NCI-H2107 treated with DMSO at 0.1 percent for 48 hours (cell line): ENCODE results near the gene USP37.

Experiments used
- DNase-seq: peaks from one replicate; lab custom pipeline; 2025; ENCODE audit not compliant: unreplicated experiment; lab: John Stamatoyannopoulos, UW

The USP37 gene

DNA sequence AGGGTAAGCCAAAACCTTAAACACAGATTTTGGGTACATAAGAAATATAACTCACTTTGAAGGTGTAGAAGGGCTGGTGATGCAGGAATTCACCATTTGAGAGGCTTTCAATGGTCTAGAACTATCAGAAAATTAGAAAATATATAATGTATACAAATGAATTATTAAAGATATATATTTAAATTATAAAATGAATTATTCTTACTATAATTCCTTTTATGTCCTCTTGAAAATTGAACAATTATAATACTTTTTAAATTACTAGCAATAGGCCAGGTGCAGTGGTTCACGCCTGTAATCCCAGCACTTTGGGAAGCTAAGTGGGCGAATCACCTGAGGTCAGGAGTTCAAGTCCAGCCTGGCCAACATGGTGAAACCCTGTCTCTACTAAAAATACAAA, 88.6 kb downstream of the USP37 start:
- no peak for DNase-seq

DNA sequence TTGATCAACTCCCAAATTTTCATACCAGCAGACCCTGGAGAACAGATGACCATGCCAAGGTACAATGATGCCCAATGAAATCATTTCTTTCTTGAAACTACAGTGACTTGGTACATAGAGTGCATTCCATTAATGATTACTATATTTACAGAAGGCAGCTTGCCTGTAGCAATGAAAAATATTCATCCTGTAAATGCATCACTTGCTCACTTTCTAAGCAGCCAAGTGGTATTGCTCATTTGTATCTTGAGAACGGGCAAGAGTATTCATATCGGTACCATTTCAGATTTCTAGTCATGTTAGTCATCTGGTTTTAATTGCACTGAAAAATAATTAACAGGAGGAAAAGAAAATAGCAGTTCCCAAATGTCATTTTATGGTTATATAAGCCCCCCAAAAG, 89.6 kb downstream of the USP37 start:
- DNase-seq: no peak

DNA sequence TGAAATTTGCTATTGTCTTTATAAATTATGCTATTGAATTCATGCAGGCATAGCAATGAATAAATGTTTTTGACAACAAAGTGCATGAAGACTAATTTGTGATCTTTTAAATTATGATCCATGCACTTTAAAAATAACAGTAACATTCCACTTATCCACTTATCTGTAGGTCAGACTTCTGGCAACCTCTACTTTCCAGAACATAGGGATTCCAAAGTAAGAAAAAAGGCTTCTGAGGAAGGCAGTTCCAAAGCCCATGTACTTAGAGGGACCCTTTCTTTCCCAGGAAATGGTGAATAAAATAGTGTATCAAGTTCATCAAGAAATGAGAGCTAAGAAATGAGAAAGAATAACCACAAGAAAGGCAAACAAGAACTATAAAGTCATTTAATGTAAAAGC, 90.9 kb downstream of the USP37 start:
- DNase-seq: no peak

DNA sequence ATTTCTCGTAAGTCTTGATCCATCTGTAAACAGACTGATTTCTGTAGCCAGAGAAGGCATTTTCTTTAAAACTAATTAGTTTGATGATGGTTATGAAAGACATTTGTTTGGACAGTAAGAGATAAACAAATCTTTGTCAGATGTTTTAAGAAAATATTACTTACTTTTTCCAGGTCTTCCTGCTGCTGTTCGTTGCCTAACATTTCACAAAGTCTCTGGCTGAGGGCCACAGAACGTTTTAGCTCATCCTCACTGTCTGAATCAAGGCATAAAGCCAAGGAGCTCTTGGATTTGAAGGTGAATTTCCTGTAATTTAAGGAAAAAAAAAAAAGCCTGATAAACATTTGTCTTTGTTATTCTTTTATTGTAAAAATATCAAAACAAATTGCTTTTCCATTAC, 91.5 kb downstream of the USP37 start:
- no peak for DNase-seq

DNA sequence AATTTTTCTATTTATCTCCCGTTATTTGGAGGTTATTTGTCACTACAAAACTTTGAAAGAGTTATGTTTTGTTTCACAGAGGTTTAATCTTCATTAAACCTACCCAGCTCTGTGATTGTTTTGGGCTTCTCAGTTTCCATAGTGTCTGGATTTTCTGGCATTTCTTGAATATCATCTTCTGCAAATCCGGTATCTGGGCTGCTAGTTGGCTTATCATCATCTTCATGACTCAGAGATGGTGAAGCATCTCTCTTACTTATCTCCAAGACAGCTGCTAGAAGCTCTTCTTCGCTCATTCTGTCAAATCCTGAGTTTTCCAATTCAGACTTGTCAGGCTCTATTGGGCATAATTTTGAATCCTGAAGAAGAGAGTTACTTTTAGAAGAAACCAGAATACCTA, 93.6 kb downstream of the USP37 start:
- DNase-seq: no peak

DNA sequence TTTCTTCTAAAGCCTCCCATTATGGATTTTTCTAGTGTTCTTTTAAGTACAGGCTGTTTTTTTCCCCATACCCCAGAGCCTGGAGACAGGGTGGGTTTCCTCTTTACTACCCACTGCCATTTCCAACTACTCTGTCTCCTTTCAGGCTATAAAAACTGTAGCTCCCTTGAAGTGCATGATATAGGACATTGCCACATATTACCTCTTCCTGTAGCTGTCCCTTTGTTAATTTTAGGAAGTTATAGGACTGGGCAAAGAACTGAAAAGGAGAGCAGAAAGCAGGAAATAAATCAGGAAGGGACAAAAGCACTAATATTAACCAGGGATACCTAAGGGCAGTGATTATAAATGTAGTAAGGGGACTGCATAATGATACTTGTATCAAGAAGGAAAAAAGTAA, 95.2 kb downstream of the USP37 start:
- DNase-seq: no peak

DNA sequence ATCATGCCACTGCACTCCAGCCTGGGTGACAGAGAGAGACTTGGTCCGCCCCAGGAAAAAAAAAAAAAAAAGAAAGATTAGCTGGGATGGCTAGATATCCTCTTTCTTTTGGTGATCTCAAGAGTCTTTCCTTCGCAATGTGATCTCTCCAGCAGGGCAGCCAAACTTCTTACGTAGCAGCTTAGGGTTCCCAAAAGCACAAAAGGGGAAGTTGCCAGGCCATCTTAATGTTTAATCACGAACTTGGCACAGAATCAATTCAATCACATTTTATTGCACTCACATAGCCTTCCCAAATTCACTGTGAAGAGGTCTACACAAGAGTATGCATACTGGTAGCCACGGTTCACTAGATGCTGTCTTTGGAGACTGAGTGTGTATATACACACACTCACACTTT, 96.2 kb downstream of the USP37 start:
- DNase-seq: no peak

DNA sequence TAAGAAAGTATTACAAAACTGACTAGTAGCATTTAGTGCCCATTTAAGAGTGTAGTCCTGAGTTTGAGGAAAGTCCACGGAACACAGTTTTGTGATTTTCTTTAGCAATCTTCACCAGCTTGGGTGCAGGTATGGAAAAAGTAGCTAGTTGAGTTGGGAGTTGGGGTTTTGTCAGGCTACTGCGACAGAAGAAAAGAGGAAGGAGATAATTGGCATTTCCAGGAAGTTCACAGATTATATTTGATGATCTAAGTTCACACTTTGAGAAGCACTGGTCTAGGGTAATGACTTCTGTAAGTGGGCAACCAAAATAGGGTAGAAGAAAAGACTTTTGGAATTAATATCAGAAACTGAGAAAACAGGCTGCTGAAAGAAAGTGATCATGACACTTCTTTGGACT, 97.1 kb downstream of the USP37 start:
- no peak for DNase-seq

DNA sequence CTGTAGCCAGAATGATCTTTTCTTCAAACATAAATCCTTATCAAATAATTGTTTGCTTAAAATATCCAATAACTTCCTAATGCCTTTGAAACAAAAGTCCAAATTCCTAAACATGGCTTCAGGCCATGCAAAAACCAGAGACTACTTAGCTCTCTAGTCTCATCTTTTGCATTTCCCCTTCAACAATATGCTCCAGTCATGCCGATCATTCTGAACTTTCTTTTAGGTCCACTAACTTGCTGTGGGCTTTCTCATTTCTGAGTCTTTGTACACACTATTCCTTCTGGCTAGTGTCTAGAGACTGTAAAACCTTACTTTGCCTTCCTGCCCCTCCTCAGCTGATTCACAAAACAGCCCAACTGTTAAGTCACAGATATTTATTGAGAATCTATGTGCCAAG, 97.7 kb downstream of the USP37 start:
- no peak for DNase-seq

DNA sequence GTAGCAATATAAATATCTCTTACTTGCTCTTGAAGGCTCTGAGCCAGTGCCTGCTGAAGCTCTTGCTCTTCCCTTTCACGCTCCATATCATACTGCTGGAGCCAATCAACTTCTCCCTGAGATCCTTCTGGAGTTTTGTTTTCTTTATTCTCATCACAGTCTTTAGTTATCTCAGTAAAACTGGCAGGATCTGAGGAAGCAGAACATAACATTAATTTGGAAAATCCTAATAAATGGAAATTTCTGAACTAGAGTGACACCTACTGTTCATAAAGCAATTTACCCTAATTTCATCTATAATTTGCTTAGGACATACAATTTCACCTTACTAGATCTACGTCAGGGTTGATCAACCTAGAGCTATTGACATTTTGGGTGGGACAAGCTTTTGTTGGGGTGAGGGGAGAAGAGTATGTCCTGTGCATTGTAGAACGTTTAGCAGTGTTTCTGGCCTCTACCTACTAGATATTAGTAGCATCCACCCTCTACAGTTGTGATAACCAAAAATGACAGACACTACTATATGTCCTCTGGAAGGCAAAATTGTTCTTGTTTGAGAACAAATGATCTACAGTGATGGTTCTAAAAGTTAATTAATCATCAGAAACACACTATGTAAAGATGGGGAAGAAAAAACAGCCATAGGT, 102.0 kb downstream of the USP37 start:
- DNase-seq: no peak

DNA sequence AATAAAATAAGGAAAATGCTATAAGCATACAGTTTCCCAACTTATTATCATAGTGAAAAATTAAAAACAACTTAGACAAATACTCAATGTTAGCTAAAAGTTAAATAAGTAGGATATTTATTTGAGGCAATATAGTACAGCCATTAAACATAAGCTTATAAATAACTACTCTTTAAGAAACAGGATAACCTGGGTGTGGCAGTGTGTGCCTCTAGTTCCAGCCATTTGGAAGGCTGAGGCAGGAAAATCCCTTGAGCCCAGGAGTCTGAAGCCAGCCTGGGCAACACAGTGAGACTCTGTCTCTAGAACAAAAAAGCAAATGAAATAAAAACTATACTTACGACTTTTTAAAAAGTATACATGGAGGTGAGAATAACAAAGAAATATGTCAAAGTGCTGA, 109.6 kb downstream of the USP37 start:
- DNase-seq: no peak

DNA sequence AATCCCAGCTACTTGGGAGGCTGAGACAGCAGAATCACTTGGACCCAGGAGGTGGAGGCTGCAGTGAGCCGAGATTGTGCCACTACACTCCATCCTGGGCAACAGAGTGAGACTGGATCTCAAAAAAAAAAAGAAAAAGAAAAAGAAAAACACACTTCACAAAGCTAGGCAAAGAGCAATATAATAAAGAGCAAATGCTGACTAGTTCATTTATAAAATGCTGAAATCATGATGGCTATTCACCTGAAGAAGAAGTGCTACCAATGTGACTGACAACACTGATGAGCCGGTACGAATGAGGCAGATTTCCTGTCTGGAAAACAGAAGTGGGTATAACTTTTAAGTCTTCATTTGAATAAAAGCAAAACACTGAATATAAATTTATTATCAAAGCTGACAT, 111.3 kb downstream of the USP37 start:
- DNase-seq: no peak

DNA sequence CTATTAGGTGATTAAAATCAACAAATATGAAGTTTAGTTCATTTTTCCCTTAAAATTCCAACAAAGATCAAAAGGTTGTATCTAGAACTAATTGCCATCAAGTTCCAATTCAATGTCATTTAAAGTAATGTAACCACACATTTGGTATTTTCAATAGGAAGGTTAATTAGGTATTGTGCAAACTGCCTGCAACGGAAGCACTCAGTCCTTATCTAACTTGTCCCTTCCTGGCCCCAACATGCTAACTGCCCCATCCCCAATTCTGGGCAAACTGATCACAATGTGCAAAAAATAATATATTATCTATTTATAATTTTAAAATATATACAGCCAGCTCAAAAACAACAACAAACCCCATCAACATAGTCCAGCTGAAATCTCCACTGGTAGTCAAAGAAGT, 116.1 kb downstream of the USP37 start:
- no peak for DNase-seq

DNA sequence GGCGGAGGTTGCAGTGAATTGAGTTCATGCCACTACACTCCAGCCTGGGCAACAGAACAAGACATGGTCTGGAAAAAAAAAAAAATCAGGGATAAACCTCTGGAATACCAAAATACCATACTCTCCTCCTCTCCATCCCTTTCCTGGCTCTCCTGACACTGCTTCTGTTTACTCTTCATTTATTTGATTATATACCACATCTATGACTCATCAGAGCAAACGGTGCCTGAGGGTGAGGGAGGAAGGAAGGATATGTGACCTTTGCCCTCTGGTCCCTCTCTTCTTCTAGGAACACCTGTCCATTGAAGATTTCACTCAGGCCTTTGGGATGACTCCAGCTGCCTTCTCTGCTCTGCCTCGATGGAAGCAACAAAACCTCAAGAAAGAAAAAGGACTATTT, 119.2 kb downstream of the USP37 start:
- DNase-seq: no peak

DNA sequence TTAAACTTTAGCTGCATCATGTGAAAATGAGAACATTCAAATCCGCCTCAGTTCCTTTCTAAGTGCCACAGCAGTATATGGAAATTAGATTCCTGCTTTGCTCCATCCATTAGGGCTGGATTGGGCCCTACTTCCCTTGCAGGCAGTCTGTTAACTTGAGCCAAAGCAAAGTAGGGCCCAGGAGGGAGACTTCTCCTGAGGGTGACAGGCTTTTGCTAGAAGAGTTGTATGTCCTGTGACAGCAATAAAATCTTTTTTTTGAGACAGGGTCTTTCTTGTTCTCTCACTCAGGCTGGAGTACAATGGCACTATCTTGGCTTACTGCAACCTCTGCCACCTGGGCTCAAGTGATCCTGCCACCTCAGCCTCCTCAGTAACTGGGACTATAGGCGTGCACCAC, 121.1 kb downstream of the USP37 start:
- no peak for DNase-seq

DNA sequence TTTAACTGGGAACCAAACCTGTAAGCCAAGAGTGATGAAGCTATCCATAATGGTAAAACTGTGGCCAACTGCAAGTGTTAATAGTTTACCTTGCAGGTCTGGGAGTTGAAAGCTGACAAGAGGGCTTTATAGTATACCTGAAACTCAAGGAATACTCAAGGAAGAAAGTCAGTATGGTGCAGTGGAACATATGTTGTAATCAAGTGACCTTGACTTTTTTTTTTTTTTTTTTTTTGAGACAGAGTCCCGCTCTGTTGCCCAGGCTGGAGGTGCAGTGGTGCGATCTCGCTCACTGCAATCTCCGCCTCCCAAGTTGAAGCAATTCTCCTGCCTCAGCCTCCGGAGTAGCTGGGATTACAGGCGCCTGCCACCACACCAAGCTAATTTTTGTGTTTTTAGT, 121.6 kb downstream of the USP37 start:
- DNase-seq: no peak

DNA sequence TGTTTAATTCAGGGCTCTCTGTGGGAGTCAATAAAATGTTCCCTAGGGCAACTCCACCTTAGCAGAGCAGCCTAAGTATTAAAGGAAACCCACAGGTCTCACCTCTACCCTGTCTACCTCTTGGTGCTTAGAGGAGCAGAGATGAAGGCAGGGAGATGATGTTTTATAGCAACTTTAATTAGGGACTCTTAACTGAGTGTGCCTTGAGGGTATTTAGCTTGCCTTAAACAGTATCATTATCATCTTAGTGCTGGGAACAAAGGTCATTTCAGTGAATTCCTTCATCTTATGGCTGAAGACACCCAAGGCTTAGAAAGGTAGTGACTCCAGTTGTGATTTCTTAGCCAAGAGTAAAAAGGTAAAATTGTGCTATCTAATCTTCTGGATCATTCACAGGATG, 122.5 kb downstream of the USP37 start:
- no peak for DNase-seq

DNA sequence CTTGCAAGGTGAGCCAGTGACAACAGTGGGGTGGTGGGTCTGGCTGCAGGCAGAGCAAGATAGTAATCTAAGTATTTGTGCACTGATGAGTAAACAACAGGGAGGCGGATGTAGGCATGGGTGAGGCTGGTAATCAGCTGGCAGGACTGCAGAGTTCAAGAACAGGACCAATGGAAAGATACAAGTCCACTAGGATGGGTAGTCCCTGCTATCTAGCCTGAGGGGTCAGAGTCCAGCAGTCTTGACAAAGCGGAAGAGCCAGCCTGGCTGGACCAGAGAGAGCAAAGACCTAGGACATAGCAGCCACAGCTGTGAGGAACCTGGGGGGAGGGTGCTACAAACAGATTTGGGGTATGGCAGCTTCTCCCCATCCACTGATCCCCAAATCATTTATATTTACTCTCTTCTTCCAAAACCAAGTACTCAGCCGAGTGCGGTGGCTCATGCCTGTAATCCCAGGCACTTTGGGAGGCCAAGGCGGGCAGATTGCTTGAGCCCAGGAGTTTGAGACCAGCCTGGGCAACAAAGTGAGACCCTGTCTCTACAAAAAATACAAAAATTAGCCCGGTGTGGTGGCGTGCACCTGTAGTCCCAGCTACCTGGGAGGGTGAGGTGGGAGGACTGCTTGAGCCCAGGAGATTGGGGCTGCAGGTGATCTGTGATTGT, 123.3 kb downstream of the USP37 start:
- no peak for DNase-seq

DNA sequence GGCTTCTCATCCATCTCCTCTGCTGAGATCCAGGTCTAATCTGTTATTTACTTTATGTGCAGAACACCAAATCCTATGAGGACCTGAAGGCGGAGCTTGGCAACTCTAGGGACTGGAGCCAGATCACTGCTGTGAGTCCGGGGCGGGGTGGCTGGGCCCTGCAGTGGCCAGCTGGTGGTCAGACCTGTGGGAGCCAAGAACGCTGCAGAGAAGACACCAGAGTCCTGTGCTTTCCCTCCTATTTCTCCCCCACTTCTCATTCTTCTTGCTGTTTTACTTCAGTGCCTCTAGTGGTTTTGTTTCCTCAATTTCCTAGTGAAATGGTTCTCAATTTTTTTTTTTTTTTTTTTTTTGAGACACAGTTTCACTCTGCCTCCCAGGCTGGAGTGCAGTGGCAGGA, 129.6 kb downstream of the USP37 start:
- DNase-seq: no peak

DNA sequence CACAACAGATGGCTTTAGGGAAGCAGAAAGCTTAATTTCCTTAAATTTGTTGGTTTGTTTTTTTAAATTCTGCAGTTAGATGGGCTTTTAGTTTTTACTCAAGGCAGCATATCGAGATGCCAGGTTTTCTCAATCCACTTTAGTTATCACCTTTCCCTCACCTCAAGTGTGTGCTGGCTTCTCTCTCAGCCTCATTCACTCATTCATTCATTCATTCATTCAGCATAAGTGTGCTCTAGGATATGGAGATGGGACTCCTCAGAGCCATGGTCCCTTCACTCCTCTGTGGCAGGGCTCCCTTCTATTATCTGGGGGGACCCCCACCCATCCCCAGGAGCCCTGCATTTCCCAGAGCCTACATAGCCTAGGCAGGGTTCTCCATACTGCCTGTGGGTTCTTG, 130.2 kb downstream of the USP37 start:
- no peak for DNase-seq

DNA sequence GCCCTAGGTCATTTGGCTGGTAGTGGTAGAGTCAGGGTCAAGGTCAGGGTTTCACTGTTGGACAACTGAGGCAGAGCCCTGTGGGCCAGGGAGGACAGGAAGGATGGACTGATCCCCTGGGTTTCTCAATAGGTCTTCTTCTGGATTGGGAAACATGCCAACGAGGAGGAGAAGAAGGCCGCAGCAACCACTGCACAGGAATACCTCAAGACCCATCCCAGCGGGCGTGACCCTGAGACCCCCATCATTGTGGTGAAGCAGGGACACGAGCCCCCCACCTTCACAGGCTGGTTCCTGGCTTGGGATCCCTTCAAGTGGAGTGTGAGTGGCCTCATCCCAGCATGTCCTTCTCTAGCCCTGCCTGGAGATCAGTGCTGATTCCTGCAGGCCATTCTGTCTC, 131.2 kb downstream of the USP37 start:
- no peak for DNase-seq

DNA sequence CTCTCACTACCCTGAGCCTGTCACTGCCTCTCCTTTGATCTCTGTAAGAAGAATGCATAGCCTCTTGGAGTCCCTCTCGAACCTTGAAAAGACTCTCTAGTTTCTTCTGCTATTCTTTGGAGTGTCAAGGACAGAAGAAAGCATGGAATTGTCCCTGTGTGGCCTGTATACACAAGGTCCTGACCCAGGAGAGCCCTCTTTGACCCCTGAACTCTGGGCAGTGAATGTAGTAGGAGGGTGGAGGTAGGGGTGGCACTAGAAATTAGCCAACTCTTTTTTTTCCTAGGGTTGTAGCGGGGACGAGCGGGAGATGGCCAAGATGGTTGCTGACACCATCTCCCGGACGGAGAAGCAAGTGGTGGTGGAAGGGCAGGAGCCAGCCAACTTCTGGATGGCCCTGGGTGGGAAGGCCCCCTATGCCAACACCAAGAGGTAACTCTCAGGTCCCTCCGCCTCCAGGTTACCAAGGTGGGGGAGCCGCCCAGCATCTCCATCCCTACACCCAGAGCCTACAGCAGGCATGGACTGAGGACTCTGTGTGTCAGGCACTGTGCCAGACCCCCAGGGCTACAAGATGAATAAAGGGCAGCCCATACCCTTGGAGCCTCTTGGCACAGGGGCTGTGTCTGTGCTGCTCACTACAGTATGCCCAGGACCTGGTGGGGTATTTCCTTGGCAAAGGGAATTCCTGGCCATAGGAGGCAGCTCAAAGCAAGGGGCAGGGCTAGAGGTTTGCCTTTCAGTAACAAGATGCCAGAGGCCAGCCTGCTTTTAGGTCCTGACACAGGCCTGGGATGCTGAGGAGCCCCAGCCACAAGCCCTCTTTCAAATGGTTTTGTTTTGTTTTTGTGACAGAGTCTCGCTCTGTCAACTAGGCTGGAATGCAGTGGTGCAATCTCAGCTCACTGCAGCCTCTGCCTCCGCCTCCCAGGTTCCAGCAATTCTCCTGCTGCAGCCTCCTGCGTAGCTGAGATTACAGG, 132.9 kb downstream of the USP37 start:
- DNase-seq: no peak
